NCI-H446 (cell line): ENCODE measurements around the gene BLM.
"Not testable (repeated sequence)": the region's sequence is repeated elsewhere in the genome, so short reads cannot be mapped to it uniquely, and the experiment has no call there.

Experiments used
- DNase-seq, 2 experiments: peaks; one replicate each; lab custom pipeline; 2025; lab: John Stamatoyannopoulos, UW

Gene BLM

DNA sequence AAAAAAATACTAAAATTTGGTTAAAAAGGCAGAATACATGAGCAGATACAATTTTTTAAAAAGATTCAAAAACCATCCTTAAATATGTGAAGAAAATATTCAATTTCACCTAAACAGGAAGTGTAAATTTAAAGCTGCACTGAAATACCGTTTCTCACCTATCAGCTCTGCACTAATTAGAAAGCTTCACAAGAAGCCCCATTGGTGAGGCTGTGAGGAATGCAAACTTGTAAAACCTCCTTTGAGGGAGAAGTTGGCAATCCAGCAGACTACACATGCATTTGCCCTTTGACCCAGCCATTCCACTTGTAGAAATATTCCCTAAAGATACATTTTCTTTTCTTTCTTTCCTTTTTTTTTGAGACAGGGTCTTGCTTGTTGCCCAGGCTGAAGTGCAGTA lies 18.8 kb downstream of the BLM start:
- no peak for DNase-seq

DNA sequence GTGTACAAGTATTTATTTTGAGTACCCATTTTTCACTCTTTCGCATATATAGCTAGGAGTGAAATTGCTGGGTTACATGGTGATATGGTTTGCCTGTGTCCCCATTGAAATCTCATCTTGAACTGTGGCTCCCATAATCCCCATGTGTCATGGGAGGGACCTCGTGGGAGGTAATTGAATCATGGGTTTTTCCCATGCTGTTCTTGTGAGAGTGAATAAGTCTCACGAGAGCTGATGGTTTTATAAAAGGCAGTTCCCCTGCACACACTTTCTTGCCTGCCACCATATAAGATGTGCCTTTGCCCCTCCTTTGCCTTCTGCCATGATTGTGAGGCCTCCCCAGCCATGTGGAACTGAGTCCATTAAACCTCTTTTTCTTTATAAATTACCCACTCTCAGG lies 23.4 kb downstream of the BLM start:
- not testable (repeated sequence) for DNase-seq

DNA sequence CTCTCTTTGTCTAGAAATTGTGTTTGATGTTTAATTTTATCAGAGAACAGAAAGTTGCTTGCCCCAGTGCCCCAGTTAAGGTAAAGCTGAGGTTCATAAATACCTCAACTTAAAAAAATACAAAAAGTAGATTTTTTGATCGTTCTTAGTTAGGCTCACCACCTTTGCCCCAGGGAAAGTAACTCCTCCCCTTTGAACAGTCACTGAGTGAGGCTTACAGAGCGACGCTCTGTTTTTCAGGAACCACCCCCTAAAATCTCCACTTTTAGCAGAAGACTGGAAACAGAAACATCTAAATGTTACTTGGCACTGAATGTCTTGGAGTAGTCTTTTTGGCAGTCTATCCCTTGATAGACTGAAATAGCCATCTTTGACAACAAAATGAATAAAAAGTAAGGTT lies 24.9 kb downstream of the BLM start:
- no peak for DNase-seq

DNA sequence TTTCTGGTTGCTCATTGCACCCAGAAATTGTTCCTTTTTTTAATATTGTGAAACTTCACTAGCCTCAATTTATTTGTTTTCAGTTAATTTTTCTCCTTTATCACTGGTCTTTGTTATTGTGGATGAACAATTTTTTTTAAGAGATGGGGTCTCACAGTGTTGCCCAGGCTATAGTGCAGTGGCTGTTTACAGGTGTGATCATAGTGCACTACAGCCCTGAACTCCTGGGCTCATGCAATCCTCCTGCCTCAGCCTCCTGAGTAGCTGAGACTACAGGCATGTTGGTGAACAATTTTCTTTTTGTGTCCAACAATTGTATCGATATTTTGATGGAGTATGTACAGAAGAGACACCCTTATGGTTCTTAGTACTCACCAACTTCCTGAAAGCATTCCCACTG lies 26.3 kb downstream of the BLM start:
- DNase-seq: no peak

DNA sequence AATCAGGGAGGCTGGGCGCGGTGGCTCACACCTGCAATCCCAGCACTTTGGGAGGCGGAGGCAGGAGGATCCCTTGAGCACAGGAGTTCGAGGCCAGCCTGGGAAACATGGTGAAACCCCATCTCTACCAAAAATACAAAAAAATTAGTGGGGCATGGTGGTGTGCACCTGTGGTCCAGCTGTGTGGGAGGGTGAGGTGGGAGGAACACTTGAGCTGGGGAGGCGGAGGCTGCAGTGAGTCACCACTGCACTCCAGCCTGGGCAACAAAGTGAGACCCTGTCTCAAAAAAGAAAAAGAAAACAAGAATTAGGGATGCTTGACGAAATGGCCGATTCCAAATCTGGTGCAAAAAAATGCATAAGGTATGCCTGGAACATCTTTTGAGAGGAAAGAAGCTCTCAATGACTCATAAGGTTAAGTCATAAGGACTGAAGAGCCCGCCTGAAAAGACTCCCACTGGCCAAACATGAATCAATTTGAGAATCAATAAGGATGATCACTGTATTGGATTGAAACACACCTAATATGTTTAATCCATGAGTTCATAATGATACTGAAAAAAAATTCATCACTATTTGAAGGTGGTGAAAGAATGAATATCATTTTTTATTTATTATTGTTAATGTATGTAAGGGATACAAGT lies 27.7 kb downstream of the BLM start:
- no peak for DNase-seq

DNA sequence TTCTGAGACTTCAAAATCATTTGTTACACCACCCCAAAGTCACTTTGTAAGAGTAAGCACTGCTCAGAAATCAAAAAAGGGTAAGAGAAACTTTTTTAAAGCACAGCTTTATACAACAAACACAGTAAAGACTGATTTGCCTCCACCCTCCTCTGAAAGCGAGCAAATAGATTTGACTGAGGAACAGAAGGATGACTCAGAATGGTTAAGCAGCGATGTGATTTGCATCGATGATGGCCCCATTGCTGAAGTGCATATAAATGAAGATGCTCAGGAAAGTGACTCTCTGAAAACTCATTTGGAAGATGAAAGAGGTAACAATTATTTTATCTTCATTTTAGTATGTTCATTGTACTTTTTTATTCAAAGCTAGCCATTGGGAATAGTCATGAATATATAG lies 32.6 kb downstream of the BLM start:
- DNase-seq: no peak

DNA sequence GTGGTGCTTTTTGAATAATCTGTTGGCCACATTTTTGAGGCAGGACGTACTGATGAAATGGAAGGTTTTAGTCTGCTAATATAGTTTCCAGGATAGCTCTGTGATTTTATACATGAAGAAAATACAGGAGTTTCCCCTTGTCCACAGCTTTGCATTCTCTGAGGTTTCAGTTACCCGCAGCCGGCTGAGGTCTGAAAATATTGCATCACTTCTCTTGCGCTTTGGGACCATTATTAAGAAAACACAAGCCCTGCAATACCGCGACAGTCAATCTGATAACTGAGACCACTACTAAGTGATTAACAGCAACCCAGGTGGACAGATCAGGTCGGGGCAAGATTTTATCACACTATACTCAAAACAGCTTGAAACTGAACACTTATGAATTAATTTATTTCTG lies 33.0 kb downstream of the BLM start:
- DNase-seq: no peak

DNA sequence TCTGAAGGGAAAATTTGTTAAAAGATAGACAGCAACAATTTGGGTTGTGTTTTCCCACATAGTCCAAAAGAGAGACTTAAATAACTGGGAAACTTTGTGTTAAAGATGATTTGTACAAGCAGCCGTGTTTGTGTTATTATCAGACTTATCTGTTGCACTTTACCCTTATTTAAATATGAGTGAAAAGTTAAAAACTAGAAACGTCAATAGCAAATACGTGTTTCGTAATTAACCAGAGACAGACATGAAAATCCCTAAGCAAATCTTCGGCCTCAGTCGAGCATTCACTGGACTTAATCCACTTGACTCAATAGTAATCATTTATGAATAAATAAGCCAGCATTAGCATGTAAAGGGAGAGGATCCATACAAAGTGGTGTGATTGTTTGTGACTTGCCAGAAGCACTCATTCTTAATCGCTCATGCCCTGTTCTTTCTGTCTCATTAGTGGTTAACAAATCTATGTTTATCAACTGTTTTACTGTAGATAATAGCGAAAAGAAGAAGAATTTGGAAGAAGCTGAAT lies 34.2 kb downstream of the BLM start:
- no peak for DNase-seq

DNA sequence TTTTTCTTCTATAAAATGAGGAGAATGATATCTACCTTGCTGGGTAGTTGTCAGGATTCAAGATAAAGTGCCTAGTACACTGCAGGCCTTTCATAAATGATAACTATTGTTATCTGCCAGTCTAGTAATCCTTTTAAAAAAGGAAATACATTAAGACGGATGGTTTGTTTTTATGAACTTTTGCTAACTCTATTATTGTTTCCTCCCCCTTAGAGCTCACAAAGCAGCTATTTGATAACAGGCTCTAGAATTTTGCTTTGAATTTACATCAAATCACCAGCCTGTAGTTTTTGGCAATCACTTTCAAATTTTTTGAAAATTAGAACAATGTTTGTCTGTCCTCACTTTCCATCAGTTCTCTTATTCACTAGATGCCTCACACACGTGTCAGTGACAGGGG lies 39.8 kb downstream of the BLM start:
- DNase-seq: no peak

DNA sequence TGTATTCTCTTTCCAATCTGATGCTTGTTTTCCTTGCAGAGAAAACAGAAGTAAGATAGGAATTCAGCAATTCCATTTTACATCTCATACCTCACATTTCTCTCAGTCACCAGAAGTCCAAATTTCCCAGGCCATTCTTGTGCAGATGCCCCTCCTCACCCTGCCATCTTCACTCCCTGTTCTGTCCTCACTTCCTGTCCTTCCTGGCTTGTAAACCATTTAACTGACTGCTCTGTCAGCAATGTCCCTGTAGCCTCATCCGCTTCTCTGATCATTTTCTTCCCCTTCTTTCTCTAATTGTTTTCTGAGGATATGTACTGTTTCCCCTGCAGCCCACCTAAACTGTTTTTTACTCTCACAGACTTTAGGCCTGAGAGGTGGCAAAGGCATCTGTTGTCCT lies 40.3 kb downstream of the BLM start:
- DNase-seq: no peak

DNA sequence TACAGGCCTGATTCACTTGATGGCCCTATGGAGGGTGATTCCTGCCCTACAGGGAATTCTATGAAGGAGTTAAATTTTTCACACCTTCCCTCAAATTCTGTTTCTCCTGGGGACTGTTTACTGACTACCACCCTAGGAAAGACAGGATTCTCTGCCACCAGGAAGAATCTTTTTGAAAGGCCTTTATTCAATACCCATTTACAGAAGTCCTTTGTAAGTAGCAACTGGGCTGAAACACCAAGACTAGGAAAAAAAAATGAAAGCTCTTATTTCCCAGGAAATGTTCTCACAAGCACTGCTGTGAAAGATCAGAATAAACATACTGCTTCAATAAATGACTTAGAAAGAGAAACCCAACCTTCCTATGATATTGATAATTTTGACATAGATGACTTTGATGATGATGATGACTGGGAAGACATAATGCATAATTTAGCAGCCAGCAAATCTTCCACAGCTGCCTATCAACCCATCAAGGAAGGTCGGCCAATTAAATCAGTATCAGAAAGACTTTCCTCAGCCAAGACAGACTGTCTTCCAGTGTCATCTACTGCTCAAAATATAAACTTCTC lies 43.6 kb downstream of the BLM start:
- DNase-seq: no peak

DNA sequence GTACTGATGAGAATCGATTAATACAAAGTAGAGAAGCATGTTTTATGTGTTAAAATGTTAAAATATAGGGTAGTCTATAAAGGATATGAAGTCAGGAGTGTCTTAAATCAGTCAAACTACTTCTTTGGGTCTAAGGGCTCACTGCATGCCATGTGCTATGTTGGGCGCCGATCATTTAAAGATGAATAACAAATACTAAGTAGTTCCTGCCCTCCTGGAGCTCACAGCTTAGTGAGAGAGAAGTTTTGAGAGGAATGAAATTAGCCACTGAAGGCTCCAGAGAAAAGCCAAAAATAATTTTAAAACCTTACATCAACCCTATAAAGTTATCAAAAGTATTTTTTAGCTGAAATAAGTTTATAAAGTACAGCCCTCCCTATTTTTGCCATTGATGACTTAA lies 44.5 kb downstream of the BLM start:
- no peak for DNase-seq

DNA sequence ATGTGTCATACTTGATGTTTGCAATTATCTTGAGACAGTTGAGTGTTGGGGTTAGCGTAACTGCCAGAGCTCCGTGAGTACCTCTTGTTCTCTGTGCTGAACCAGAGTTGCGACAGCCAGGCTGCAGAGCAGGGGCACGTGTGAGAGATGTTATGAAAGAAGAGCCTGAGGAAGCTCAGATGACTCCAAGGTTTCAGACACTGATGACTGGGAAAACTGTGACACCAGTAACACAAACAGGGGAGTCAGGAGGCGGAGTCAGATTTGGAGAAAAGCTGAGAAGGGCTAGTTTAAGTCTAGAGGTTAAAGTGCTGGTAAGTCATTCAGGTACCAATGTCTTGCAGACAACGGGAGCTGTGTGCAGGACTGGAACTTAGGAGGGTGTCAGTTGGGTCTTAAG lies 45.0 kb downstream of the BLM start:
- no peak for DNase-seq

DNA sequence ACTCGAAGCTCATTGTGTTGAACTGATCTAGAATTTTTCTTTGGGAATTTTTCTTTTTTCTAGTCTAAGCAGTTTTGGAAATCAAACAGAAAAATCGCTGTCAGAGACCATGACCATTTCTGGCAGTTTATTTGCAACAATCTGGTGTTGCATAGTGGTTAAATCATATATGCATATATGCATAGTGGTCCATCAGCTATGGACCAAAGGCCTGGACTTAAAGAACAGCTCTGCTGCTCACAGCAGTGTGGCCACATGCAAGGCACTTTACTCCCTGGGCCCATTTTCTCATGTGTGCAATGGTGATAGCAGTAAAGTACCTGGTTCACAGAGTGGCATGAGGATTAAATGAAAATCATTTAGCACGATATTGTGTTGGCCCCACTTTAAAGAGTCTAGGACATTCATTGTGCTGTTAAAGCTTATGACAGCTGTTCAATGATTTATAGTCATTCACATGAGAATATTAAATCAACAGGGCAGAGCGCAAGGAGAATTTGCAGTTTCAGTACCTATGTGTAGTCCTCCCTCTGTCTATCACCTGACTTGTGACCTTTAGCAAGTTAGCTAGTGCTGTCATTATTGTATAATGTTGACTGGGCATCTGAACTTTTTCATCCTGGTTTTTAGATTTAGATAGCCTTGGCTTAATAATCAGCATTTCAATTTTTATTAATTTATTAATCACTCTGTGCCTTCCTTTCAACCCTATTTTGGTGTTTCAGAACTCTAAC lies 46.4 kb downstream of the BLM start:
- no peak for DNase-seq

DNA sequence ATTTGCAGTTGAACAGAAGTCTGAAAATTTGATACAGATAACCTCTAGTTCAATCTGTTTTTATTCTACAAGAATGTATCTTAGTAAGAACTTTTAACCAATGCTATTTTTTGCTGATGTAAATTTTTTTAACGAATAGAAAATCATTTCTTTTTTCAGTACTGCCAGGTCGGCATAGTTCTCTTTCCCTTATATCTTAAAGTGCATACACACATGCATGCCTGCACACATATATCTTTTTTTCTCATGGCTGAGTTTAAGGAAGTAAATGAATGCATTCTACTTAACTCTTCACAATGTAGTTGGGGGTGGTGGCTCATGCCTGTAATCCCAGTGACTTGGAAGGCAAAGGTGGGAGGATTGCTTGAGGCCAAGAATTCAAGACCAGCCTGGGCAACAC lies 48.4 kb downstream of the BLM start:
- no peak for DNase-seq

DNA sequence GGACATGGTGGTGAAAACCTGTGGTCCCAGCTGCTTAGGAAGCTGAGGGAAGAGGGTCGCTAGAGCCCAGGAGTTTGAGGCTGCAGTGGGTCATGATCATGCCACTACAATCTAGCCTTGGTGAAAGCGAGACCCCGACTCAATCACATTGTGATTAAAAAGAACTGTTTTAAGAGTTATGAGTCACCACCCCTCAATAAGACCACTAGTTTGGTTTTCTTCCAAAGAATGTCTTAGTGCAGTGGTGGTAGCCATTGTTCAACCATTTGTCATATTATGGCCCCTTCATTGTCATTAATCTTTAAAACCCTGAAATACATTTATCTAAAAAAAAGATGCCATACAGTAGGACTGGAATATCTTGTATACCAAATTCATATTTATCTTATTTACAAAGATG lies 48.8 kb downstream of the BLM start:
- no peak for DNase-seq

DNA sequence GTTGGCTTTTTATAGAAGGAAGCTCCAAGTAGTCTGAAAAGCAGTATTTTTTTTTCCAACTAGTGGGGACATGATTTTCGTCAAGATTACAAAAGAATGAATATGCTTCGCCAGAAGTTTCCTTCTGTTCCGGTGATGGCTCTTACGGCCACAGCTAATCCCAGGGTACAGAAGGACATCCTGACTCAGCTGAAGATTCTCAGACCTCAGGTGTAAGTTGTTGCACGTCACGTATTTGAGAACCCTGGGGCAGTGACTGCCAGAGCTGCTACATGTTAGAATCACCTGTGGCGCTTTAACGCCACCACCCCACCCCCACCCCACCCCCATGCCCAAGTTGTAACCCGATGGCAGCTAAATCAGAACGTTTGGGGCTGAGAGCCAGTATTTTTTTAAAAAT lies 52.2 kb downstream of the BLM start:
- no peak for DNase-seq

DNA sequence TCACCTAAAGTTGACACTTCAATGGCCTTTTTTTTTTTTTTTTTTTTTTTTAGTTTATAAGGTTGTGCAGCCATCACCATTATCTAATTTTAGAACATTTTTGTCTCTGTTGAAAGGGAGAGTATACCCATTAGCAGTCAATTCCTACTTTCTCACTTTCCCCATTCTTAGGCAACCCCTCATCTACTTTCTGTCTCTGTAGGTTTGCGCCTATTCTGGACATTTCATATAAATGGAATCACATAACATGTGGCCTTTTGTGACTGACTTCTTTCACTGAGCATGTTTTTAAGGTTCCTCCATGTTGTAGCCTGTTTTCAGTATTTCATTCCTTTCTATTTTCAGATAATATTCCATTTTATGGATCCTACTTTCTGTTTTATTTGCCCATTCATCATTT lies 56.3 kb downstream of the BLM start:
- DNase-seq: no peak

DNA sequence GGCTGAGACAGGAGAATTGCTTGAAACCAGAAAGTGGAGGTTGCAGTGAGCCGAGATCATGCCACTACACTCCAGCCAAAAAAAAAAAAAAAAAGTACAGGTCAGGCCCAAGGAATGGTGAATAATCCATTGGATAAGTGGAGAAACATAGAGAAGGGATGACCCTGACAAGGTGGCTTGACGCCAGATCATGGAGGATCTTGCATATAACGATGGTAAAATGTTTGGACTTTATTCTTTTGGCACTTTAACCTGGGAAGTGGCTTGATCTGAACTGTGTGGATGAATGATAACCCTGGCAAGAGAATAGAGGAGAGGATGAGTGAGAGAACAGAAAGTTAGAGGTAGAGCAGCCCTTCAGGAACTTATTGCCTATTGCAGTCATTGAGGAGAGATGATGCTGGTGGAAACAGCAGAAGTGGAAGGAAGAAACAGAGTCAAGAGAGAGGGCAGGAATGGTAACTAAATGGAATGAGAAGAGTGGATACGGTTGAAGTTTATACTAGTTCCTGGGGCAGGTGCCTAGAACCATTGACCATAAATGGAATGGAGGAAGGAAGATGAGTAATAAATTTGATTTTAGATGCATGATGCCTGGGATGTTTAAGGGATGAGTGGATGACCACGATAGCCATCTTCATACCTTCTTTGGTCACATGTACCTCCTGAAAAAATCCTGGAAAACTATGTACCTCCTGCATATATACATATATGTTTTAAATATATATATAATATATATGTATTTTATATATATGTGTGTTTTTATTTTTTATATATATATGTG lies 57.8 kb downstream of the BLM start:
- DNase-seq: no peak

DNA sequence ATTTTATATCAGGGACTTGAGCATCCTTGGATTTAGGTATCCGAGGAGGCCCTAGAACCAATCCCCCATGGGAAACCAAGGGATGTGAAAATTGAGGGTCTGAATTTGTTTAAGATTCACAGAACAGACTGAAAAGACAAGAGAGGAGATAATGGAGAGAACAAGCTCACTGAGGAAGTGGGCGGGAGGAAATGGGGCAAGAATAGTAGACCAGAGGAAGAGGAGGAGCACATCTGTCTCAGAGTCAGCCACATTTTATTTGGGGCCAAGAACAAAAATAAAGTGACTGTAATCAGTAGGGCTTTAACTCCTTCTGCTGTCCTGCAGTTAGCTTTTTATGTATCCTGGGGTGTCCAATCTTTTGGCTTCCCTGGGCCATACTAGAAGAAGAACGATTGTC lies 63.8 kb downstream of the BLM start:
- no peak for DNase-seq

DNA sequence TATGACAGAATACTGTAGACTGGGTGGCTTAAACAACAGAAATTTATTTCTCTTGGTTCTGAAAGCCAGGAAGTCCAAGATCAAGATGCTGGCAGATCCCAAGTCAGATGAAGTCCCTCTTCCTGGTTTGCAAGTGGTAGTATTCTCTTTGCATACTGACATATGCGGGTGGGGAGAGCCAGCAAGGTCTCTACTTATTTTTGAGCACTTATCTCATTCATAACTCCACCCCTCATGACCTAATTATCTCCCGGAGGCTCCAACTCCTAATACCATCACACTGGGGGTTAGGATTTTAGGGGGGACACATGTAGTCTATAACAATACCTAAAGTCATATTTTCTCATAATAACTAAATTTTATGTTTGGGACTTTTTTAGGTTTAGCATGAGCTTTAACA lies 65.3 kb downstream of the BLM start:
- DNase-seq: no peak

DNA sequence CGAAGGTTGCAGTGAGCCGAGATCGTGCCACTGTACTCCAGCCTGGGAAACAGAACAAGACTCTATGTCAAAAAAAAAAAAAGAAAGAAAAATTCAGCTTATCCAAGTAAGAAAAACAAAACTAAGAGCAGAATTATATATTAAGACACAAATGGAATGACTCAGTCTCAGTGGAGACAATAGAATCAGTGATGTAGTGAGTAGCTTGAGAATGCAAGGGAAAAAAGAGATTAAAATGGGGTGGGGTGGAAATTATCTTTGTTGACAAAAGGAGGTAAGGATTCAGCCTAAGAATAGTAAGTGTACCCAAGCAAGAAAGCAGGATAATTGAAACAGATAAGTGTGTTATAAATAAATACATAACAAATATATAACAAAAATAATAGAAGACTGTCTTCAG lies 70.7 kb downstream of the BLM start:
- no peak for DNase-seq

DNA sequence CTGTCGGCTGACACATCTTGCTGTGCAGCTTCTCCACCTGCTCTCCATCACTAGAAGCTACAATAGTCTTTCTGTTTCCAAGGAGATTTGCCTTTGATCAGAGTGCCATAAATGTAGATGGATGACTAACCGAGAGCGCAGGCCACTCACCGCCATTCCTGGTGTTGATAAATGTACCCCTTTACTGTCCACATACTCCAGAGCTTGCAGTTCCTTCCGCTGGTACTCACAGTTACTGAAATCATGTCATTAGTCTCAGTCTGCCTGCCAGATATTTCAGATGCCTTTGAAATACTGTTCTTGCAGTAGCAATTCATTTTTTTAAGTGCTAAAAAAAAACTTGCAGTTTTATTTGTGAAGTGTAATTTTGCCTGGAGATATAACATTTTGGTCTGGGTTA lies 72.3 kb downstream of the BLM start:
- no peak for DNase-seq
